Activated CD4-positive, alpha-beta memory T cell treated with anti-CD3 and anti-CD28 coated beads for 36 hours (primary cell): ENCODE results near the gene GRID2. TPM values are rescaled to one million over a fixed set of nuclear protein-coding genes. Genes with fewer than 3 reads are reported as not detected.

ENCODE experiments used
- CTCF ChIA-PET: fragments of 350-600 bp; sonication (Branson Sonifier 250); formaldehyde crosslinking; loops from one replicate; lab custom pipeline; 2021; ENCODE audit warnings: antibody characterized with exemption, inconsistent platforms; lab: Charles Lee
- POLR2A ChIA-PET: fragments of 350-600 bp; sonication (Branson Sonifier 250); formaldehyde crosslinking; loops from one replicate; lab custom pipeline; 2021; ENCODE audit warnings: antibody characterized with exemption; lab: Charles Lee
- DNase-seq: peaks from one replicate; pipeline ENCODE4 v3.0.0-alpha.2; 2020
- H3K27ac Mint-ChIP-seq: one replicate; pipeline ENCODE4 v1.8.0; 2021; ENCODE audit warnings: mixed read lengths
- H3K27me3 Mint-ChIP-seq: one replicate; pipeline ENCODE4 v1.8.0; 2021; ENCODE audit warnings: mixed read lengths
- H3K36me3 Mint-ChIP-seq: one replicate; pipeline ENCODE4 v1.8.0; 2021; ENCODE audit warnings: mixed read lengths
- H3K4me1 Mint-ChIP-seq: one replicate; pipeline ENCODE4 v1.8.0; 2021; ENCODE audit warnings: low read depth, mixed read lengths
- H3K4me3 Mint-ChIP-seq: one replicate; pipeline ENCODE4 v1.8.0; 2021; ENCODE audit warnings: mild to moderate bottlenecking, mixed read lengths
- H3K9me3 Mint-ChIP-seq: one replicate; pipeline ENCODE4 v1.8.0; 2021; ENCODE audit warnings: mixed read lengths
- intact Hi-C: fragments of 100-400 bp; cut with micrococcal nuclease; formaldehyde crosslinking; loops from one replicate; pipeline ENCODE4 v1.15.1; 2023
- total RNA-seq, 2 experiments: library from RNA; stranded (reverse); gene quantifications; one replicate each; pipeline ENCODE4 v1.2.3, GENCODE V29; 2021

The GRID2 gene
- total RNA-seq, 2 experiments from 2014 or later = not detected

- H3K4me1 Mint-ChIP-seq = no peaks in the 10 kb centered on the region
- intact Hi-C loops = no loop called here
- H3K9me3 Mint-ChIP-seq = no peaks in the 10 kb centered on the region
- no peaks in the 10 kb centered on the region for H3K36me3 Mint-ChIP-seq
- no peaks in the 10 kb centered on the region for H3K27me3 Mint-ChIP-seq
- DNase-seq = no peak
- no peak overlapping the region for H3K27ac Mint-ChIP-seq
- ChIA-PET POLR2A (no interaction called here), CTCF (no interaction called here)
- H3K4me3 Mint-ChIP-seq = no peak overlapping the region
These were observed 781.0 kb downstream of the GRID2 start for GRCh38 chr4:93084599-93085305.

GRCh38 chr4:93086356-93086755 lies 782.6 kb downstream of the GRID2 start:
- intact Hi-C loops = no loop called here
- H3K9me3 Mint-ChIP-seq = no peaks in the 10 kb centered on the region
- POLR2A ChIA-PET = no interaction called here
- H3K36me3 Mint-ChIP-seq = no peaks in the 10 kb centered on the region
- H3K4me3 Mint-ChIP-seq = no peak overlapping the region
- CTCF ChIA-PET = no interaction called here
- H3K27me3 Mint-ChIP-seq = no peaks in the 10 kb centered on the region
- DNase-seq = no peak
- no peak overlapping the region for H3K27ac Mint-ChIP-seq
- no peaks in the 10 kb centered on the region for H3K4me1 Mint-ChIP-seq

- no peaks in the 10 kb centered on the region for H3K4me1 Mint-ChIP-seq
These were observed 789.0 kb downstream of the GRID2 start for GRCh38 chr4:93092765-93093164.

GRCh38 chr4:93103042-93103441 lies 799.3 kb downstream of the GRID2 start:
- Mint-ChIP-seq H3K36me3 (no peaks in the 10 kb centered on the region), H3K4me1 (no peaks in the 10 kb centered on the region), H3K27me3 (no peaks in the 10 kb centered on the region), H3K9me3 (peaks cover 6% of the 10 kb centered on the region), H3K27ac (no peak overlapping the region), H3K4me3 (no peak overlapping the region)
- ChIA-PET POLR2A (no interaction called here), CTCF (no interaction called here)
- intact Hi-C loops = no loop called here
- DNase-seq = no peak

More at GRCh38 chr4:93092765-93093164, 789.0 kb downstream of the GRID2 start:
- CTCF ChIA-PET = no interaction called here
- POLR2A ChIA-PET = no interaction called here
- H3K9me3 Mint-ChIP-seq = peaks cover 2% of the 10 kb centered on the region
- intact Hi-C loops = no loop called here
- no peaks in the 10 kb centered on the region for H3K27me3 Mint-ChIP-seq
- H3K36me3 Mint-ChIP-seq = no peaks in the 10 kb centered on the region
- no peak overlapping the region for H3K4me3 Mint-ChIP-seq
- H3K27ac Mint-ChIP-seq = no peak overlapping the region
- DNase-seq = no peak

- no peak overlapping the region for H3K27ac Mint-ChIP-seq
- H3K4me3 Mint-ChIP-seq = no peak overlapping the region
- ChIA-PET CTCF (no interaction called here), POLR2A (no interaction called here)
- DNase-seq = no peak
- H3K27me3 Mint-ChIP-seq = no peaks in the 10 kb centered on the region
- H3K9me3 Mint-ChIP-seq = peaks cover 15% of the 10 kb centered on the region
- no peaks in the 10 kb centered on the region for H3K4me1 Mint-ChIP-seq
- intact Hi-C loops = no loop called here
- H3K36me3 Mint-ChIP-seq = no peaks in the 10 kb centered on the region
These were observed 812.9 kb downstream of the GRID2 start for GRCh38 chr4:93116624-93117023.

- H3K4me3 Mint-ChIP-seq = no peak overlapping the region
- intact Hi-C loops = no loop called here
- H3K36me3 Mint-ChIP-seq = no peaks in the 10 kb centered on the region
- DNase-seq = no peak
- no peaks in the 10 kb centered on the region for H3K4me1 Mint-ChIP-seq
- POLR2A ChIA-PET = no interaction called here
- H3K27ac Mint-ChIP-seq = no peak overlapping the region
- no peaks in the 10 kb centered on the region for H3K9me3 Mint-ChIP-seq
- no peaks in the 10 kb centered on the region for H3K27me3 Mint-ChIP-seq
- CTCF ChIA-PET = interaction anchor here (0.6 kb wide), 1 partner anchor 132 kb away, joined by 3 read pairs; no protein-coding TSS in a partner anchor
These were observed 823.7 kb downstream of the GRID2 start for GRCh38 chr4:93127489-93127888.

- Mint-ChIP-seq H3K36me3 (no peaks in the 10 kb centered on the region), H3K27me3 (no peaks in the 10 kb centered on the region), H3K9me3 (no peaks in the 10 kb centered on the region), H3K4me1 (no peaks in the 10 kb centered on the region), H3K4me3 (no peak overlapping the region), H3K27ac (no peak overlapping the region)
- intact Hi-C loops = no loop called here
- POLR2A ChIA-PET = no interaction called here
- no peak for DNase-seq
- CTCF ChIA-PET = no interaction called here
These were observed 828.9 kb downstream of the GRID2 start for GRCh38 chr4:93132631-93133030.

GRCh38 chr4:93139118-93139517 lies 835.4 kb downstream of the GRID2 start:
- no peaks in the 10 kb centered on the region for H3K36me3 Mint-ChIP-seq
- intact Hi-C loops = no loop called here

GRCh38 chr4:93143902-93144301 lies 840.1 kb downstream of the GRID2 start:
- DNase-seq = no peak
- Mint-ChIP-seq H3K4me3 (no peak overlapping the region), H3K27me3 (no peaks in the 10 kb centered on the region), H3K4me1 (no peaks in the 10 kb centered on the region), H3K27ac (no peak overlapping the region), H3K36me3 (no peaks in the 10 kb centered on the region), H3K9me3 (peaks cover 3% of the 10 kb centered on the region)
- ChIA-PET POLR2A (no interaction called here), CTCF (no interaction called here)
- intact Hi-C loops = no loop called here

More at GRCh38 chr4:93139118-93139517, 835.4 kb downstream of the GRID2 start:
- Mint-ChIP-seq H3K9me3 (peaks cover 6% of the 10 kb centered on the region), H3K4me3 (no peak overlapping the region), H3K27me3 (no peaks in the 10 kb centered on the region), H3K4me1 (no peaks in the 10 kb centered on the region), H3K27ac (no peak overlapping the region)
- ChIA-PET CTCF (no interaction called here), POLR2A (no interaction called here)
- no peak for DNase-seq

- Mint-ChIP-seq H3K36me3 (no peaks in the 10 kb centered on the region), H3K4me3 (no peak overlapping the region)
- POLR2A ChIA-PET = no interaction called here
These were observed 840.9 kb downstream of the GRID2 start for GRCh38 chr4:93144644-93145043.

GRCh38 chr4:93147524-93148212 lies 843.9 kb downstream of the GRID2 start:
- intact Hi-C loops = no loop called here
- Mint-ChIP-seq H3K36me3 (no peaks in the 10 kb centered on the region), H3K4me1 (no peaks in the 10 kb centered on the region), H3K9me3 (peaks cover 3% of the 10 kb centered on the region), H3K27ac (no peak overlapping the region), H3K4me3 (no peak overlapping the region), H3K27me3 (no peaks in the 10 kb centered on the region)
- POLR2A ChIA-PET = no interaction called here
- no peak for DNase-seq
- CTCF ChIA-PET = interaction anchor here (0.6 kb wide), 1 partner anchor 990 kb away, joined by 3 read pairs; no protein-coding TSS in a partner anchor

More at GRCh38 chr4:93144644-93145043, 840.9 kb downstream of the GRID2 start:
- no peak for DNase-seq
- CTCF ChIA-PET = no interaction called here
- intact Hi-C loops = no loop called here
- peaks cover 3% of the 10 kb centered on the region for H3K9me3 Mint-ChIP-seq
- no peaks in the 10 kb centered on the region for H3K4me1 Mint-ChIP-seq
- H3K27me3 Mint-ChIP-seq = no peaks in the 10 kb centered on the region
- no peak overlapping the region for H3K27ac Mint-ChIP-seq

- no peak for DNase-seq
- Mint-ChIP-seq H3K4me3 (no peak overlapping the region), H3K9me3 (peaks cover 7% of the 10 kb centered on the region), H3K27ac (no peak overlapping the region), H3K27me3 (no peaks in the 10 kb centered on the region), H3K4me1 (no peaks in the 10 kb centered on the region), H3K36me3 (no peaks in the 10 kb centered on the region)
- CTCF ChIA-PET = no interaction called here
- intact Hi-C loops = no loop called here
- POLR2A ChIA-PET = no interaction called here
These were observed 848.7 kb downstream of the GRID2 start for GRCh38 chr4:93152491-93152890.

- Mint-ChIP-seq H3K36me3 (no peaks in the 10 kb centered on the region), H3K4me3 (no peak overlapping the region), H3K9me3 (peaks cover 10% of the 10 kb centered on the region), H3K27ac (no peak overlapping the region), H3K4me1 (no peaks in the 10 kb centered on the region), H3K27me3 (no peaks in the 10 kb centered on the region)
- intact Hi-C loops = no loop called here
- DNase-seq = no peak
- CTCF ChIA-PET = no interaction called here
- POLR2A ChIA-PET = no interaction called here
These were observed 854.2 kb downstream of the GRID2 start for GRCh38 chr4:93157986-93158385.
